Measurements from ENCODE around the gene MYD88.
"Not testable (repeated sequence)": the region's sequence is repeated elsewhere in the genome, so short reads cannot be mapped to it uniquely, and the experiment has no call there.

MYD88 gene

DNA sequence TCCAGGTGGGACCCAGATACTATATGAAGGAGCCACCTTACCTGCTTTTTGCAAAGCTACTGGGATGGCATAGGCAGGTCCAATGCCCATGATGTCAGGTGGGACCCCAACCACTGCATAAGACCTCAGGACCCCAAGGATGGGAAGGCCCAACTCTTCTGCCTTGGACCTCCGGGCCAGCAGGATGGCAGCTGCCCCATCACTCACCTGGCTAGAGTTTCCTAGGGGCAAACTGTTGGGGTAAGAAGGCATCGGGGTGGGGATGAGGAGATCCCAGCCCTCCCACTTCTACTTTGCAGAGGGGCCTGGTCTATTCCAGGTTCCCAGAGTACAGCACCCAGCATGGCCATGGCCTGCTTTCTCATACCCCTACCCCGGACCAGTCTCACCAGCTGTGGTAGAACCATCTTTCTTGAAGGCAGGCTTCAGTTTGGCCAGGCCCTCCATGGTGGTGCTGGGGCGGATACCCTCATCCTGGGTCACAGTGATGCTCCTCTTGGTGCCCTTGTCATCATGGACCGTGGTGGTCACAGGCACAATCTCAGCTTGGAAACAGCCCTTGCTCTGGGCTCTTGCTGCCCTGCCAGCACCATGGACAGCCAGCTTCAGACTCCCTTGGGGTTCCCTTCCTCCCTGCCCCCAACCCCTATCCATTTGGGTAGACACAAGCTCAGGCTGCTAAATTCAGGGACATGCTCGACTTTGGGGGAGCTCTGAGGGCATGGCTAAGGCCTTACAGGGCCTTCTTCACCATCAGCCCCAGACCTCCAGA is 12.2 kb upstream of the MYD88 start:
- DNase-seq (ENCODE audit: low read depth), result no peak

DNA sequence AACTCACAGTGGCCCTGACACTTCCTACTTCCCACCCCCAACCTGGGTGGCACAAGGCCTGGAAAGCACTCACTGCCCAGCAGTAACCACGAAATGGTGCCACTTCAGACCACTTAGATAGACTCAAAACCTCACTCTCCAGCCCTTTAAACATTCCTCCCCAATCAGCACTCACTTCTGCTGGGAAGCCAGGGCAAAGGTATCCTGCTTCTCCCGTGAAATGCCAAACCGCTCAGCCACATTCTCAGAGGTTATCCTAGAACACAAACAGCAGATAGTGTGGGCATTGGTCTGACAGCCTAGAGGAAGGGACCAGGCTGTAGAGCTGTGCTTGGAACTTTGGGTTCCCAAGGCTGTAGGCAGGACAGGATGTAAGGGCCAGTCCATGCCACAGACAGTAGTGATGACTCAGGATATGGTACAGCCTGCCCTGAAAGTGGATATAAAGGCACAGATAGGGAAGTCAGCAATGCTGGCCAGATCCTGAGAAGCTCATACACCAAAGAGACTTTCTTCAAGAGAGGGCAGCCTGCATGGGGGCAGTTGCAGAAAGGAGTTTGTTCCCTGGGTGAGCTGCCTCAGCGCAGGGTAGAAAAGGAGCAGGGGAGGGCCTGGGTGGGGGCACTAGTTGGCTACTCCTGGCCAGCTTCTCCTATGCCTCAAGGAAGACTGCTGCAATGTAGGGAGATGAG is 10.7 kb upstream of the MYD88 start:
- no peak for DNase-seq (ENCODE audit: low read depth)

DNA sequence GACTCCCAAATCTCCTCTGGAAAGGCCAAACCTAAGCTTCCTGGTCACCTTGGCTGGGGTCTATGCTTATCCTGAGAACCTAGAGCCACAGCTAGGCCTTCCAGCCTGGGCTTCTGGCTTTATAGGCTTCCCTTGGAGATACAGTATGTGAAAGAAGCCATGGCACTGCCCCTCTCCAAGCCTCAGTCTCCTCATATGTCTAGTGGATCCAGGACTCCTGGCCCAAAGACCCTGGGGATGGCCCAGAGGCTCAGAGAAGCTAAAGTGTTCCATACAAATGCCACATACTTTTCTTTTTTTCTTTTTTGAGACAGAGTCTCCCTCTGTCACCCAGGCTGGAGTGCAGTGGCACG is 10.2 kb upstream of the MYD88 start:
- no peak for DNase-seq (ENCODE audit: low read depth)

DNA sequence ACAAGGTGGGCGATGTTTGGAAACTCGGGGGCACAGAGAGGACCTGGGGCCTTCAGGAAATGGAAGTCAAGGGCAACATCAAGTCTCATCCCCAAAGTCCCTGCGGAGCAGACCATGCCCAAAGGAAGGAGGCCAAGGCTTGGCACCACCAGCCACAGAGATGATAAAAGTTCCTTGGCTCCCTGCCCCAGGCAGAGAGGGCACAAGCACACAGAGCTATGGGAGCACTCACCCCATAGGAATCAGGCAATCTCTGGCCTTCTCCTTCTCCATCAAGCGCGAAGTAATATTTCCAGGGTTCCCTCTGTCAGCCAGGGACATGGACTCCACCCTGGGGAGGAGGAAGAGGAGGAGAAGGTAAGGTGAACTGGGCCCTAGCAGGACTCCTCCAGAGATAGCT is 9.4 kb upstream of the MYD88 start:
- DNase-seq (ENCODE audit: low read depth), result no peak

GRCh38 chr3:38130631-38131065 is 7.8 kb upstream of the MYD88 start:
- no peak for DNase-seq (ENCODE audit: low read depth)

DNA sequence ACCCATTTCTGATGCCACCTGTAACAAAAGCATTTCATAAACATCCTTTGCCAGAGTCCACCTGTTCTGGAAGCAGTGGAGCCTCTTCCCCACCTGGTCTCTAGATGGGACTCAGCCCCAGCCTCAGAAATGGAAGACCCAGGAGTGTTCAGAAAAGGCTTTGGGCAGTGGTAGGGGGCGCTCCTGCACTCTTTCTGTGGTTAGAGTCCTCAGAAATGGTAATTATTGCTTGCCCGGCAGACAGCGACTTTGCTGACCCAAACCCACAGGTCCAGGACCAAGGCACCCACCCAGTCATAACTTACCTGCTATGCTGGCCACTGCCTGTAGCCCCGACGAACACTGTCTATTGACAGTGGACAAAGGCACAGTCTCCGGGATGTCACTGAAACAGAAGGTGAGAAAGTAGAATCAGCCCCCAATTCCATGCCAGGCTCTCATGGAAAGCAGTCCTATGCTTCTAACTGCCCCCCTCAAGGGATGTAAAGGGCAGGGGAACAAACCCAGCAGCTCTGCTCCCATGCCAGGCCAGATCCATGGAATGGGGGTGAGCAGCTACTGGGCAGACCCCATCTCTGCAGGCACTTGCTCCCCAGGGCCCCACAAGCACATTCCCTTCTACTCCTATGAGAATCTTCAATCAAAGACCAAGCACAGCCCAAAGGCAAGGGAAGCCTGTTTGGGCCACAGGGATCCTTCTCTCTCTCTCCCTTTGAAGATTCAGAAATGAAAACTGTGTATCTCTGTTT is 6.7 kb upstream of the MYD88 start:
- DNase-seq (ENCODE audit: low read depth), result no peak

- DNase-seq (ENCODE audit: low read depth), result no peak
These were observed 5.3 kb upstream of the MYD88 start for GRCh38 chr3:38133209-38133556.

DNA sequence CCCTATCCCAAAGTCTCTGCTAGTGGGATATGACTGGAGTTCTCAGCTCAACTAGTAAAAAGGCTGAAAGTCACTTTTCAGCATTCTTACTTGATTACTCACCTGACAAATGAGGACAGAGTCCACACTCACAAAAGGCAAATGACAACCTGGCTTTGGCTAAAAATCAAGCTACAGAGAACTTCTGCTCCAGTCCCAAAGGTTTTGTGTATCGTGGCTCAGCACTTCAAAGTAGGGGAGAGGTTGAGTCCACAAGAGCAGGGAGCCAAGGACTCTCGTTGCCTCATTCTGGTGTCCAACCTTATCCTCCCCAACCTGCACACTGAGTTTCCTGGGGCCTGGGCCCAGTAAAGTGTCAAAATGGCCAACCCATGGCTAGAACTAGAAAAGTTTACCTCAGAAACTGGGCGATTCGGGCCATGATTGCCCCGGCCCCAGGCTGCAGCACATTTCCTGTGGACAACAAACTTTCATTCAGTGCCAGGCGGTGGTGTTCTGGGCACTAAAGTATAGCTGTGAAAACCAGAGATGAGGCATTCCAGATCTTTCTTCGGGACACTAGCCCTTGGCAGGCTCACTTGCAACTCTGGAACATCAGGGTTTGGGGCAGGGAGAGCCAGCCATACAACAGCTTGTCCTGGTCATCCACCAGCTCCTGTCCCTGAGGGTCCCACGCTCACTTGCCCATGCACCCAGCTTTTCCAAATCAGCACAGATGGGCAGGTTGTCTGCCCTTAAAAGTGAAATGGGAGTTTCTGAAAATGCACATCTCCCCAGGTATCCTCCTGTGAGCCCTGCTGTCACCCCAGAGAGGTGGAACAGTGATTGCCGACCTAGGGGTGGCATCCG is 4.7 kb upstream of the MYD88 start:
- DNase-seq (ENCODE audit: low read depth), result no peak

- not testable (repeated sequence) for DNase-seq (ENCODE audit: low read depth)
These were observed 3.8 kb upstream of the MYD88 start for GRCh38 chr3:38134517-38135143.

GRCh38 chr3:38135621-38136277 is 2.7 kb upstream of the MYD88 start:
- DNase-seq (ENCODE audit: low read depth), result not testable (repeated sequence)

GRCh38 chr3:38136393-38136776 is 2.1 kb upstream of the MYD88 start:
- no peak for DNase-seq (ENCODE audit: low read depth)

- DNase-seq (ENCODE audit: low read depth), result peak; percentile 97
These were observed 1.5 kb upstream of the MYD88 start, which contains the start of gene ACAA1 for GRCh38 chr3:38136777-38137614. ACAA1 (minus strand) TSS chr3:38137127; CDS start chr3:38137035, 92 bp downstream.

- DNase-seq (ENCODE audit: low read depth), result no peak
These were observed 679 bp upstream of the MYD88 start for GRCh38 chr3:38137615-38138348.

DNA sequence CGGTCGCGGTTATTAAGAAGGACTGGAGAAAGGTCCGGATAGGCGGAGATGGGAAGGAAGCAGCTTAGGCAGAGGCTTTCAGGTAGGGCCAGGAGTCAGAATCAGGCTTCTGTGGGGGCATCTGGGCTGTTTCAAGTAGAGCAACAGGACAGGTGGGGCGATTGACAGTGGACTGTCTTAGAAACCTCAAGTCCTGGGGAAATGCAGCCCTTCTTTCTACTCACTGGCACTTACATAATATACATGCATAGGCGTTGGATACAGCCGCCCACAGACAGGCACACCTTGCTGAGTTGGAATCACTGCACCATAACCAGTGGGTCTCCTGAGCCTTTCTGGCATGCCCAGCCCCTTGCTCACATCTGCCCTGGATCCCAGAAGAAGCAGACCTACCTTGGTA is 730 bp downstream of the MYD88 start:
- no peak for DNase-seq (ENCODE audit: low read depth)

DNA sequence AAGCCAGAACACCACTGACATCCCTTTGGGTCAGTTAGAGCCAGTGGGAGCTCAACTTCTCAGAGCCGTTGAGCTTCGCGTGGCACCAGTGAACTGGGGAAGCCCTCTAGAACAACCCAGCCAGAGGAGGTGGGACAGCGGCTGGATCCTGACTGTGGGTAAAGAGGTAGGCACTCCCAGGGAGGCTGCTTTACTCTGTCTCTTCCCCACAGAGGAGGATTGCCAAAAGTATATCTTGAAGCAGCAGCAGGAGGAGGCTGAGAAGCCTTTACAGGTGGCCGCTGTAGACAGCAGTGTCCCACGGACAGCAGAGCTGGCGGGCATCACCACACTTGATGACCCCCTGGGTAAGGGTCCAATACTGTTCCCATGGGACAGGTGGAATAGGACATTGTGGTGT is 1.2 kb downstream of the MYD88 start:
- DNase-seq (ENCODE audit: low read depth), result no peak

- no peak for DNase-seq (ENCODE audit: low read depth)
These were observed 2.1 kb downstream of the MYD88 start for GRCh38 chr3:38140326-38141172.

GRCh38 chr3:38141173-38141951 is 2.9 kb downstream of the MYD88 start:
- no peak for DNase-seq (ENCODE audit: low read depth)

DNA sequence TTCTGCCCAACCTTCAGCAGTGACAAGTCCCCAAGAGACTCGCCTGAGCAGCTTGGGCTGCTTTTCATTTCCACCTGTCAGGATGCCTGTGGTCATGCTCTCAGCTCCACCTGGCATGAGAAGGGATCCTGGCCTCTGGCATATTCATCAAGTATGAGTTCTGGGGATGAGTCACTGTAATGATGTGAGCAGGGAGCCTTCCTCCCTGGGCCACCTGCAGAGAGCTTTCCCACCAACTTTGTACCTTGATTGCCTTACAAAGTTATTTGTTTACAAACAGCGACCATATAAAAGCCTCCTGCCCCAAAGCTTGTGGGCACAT is 3.5 kb downstream of the MYD88 start:
- DNase-seq (ENCODE audit: low read depth), result no peak

All from activated T-helper 9 cell treated with anti-CD3 and anti-CD28 coated beads, Interleukin-2, amount 50 U/mL, for 16 hours (primary cell).